ENCODE measurements around the gene STAC3. TPM values are rescaled to one million over a fixed set of nuclear protein-coding genes. Genes with fewer than 3 reads are reported as not detected.

STAC3 gene
- total and polyA plus RNA-seq, 4 donors: 0.19 to 1.3 (median 0.96) TPM

GRCh38 chr12:57213058-57213715 lies 37.8 kb downstream of the STAC3 start:
- Histone ChIP-seq H3K36me3 (ENCODE audit: control insufficient read depth in 4 of 4, insufficient read depth in 3 of 4, low read depth in 1 of 4, low read length in 3 of 4) (peaks cover 18 to 47% (median 19%) of the 10 kb centered on the region in 4 donors), H3K9me3 (ENCODE audit: control insufficient read depth in 4 of 4, low read length in 3 of 4) (no peaks in the 10 kb centered on the region), H3K4me1 (ENCODE audit: control insufficient read depth in 4 of 4, insufficient read depth in 4 of 4, low read length in 3 of 4) (peaks cover 4 to 23% (median 10%) of the 10 kb centered on the region in 4 donors), H3K9ac (ENCODE audit: low read depth in 1 of 2, low read length in 2 of 2) (no peak overlapping the region), H3K4me3 (ENCODE audit: low read depth in 1 of 3, low read length in 3 of 3) (no peak overlapping the region), H3K27ac (ENCODE audit: low read depth in 1 of 2, low read length in 2 of 2) (no peak overlapping the region), H3K27me3 (ENCODE audit: control insufficient read depth in 4 of 4, insufficient read depth in 4 of 4, low read length in 3 of 4) (peaks cover 0 to 9% (median 5%) of the 10 kb centered on the region in 4 donors)
- TF ChIP-seq GABPA (IDR thresholded peaks at IDR 0.05 in 1 of 2, conservative IDR thresholded peaks at IDR 0.05 in 1 of 2) (no peak), CTCF (IDR thresholded peaks at IDR 0.05; ENCODE audit: low read depth, low read length, missing input control) (peak; percentile 91), RAD21 (IDR thresholded peaks at IDR 0.05) (peak; percentile 83 to 87)
- WGBS: 17% methylated on average over 16 of the region's 16 CpGs
- DNase-seq (ENCODE audit: low spot score): peak; percentile 84

- H3K27me3 ChIP-seq (ENCODE audit: control insufficient read depth in 4 of 4, insufficient read depth in 4 of 4, low read length in 3 of 4): peaks cover 0 to 7% (median 4%) of the 10 kb centered on the region in 4 donors
- H3K4me1 ChIP-seq (ENCODE audit: control insufficient read depth in 4 of 4, insufficient read depth in 4 of 4, low read length in 3 of 4): peaks cover 4 to 23% (median 10%) of the 10 kb centered on the region in 4 donors
- H3K27ac ChIP-seq (ENCODE audit: low read depth in 1 of 2, low read length in 2 of 2): no peak overlapping the region
- WGBS: 85% methylated on average over 7 of the region's 7 CpGs
- H3K9ac ChIP-seq (ENCODE audit: low read depth in 1 of 2, low read length in 2 of 2): no peak overlapping the region
- H3K36me3 ChIP-seq (ENCODE audit: control insufficient read depth in 4 of 4, insufficient read depth in 3 of 4, low read depth in 1 of 4, low read length in 3 of 4): peaks cover 18 to 52% (median 22%) of the 10 kb centered on the region in 4 donors
- no peak for DNase-seq (ENCODE audit: low spot score)
- H3K4me3 ChIP-seq (ENCODE audit: low read depth in 1 of 3, low read length in 3 of 3): no peak overlapping the region
- no peaks in the 10 kb centered on the region for H3K9me3 ChIP-seq (ENCODE audit: control insufficient read depth in 4 of 4, low read length in 3 of 4)
- TF ChIP-seq RAD21 (IDR thresholded peaks at IDR 0.05) (no peak), MAX (IDR thresholded peaks at IDR 0.05) (no peak), FOXA2 (IDR thresholded peaks at IDR 0.05) (no peak), CTCF (IDR thresholded peaks at IDR 0.05; ENCODE audit: low read depth, low read length, missing input control) (no peak), YY1 (IDR thresholded peaks at IDR 0.05) (no peak), REST (IDR thresholded peaks at IDR 0.05) (no peak), NR2F2 (IDR thresholded peaks at IDR 0.05) (no peak), FOXA1 (IDR thresholded peaks at IDR 0.05) (no peak), ATF3 (IDR thresholded peaks at IDR 0.05) (no peak), JUND (IDR thresholded peaks at IDR 0.05) (no peak), RXRA (IDR thresholded peaks at IDR 0.05) (no peak), SP1 (IDR thresholded peaks at IDR 0.05) (no peak), TAF1 (conservative IDR thresholded peaks at IDR 0.05) (no peak), HNF4G (IDR thresholded peaks at IDR 0.05) (no peak)
These were observed 38.3 kb downstream of the STAC3 start for GRCh38 chr12:57212701-57213057.
